ENCODE data around the gene AKAIN1.
A peak's percentile ranks its signal among the peaks of the same experiment; 100 is the strongest.

AKAIN1 gene

GRCh38 chr18:5197032-5197434 is at the start of gene AKAIN1:
Gene AKAIN1 (minus strand): TSS chr18:5197257. CDS start chr18:5197053, 204 bp downstream.
- DNase-seq, result peak; percentile 24

- no peak for DNase-seq
Measured at GRCh38 chr18:5244941-5245340, 47.9 kb upstream of the AKAIN1 start.

- no peak for DNase-seq
Measured at GRCh38 chr18:5239447-5239846, 42.4 kb upstream of the AKAIN1 start.

- peak; percentile 47 for DNase-seq
Measured at GRCh38 chr18:5238371-5238976, 41.4 kb upstream of the AKAIN1 start.

- peak; percentile 89 for DNase-seq
Measured at GRCh38 chr18:5237723-5238370, 40.8 kb upstream of the AKAIN1 start.

GRCh38 chr18:5237083-5237722 is 40.1 kb upstream of the AKAIN1 start:
- no peak for DNase-seq

- no peak for DNase-seq
Measured at GRCh38 chr18:5214583-5215351, 17.7 kb upstream of the AKAIN1 start.

- no peak for DNase-seq
Measured at GRCh38 chr18:5207471-5208150, 10.6 kb upstream of the AKAIN1 start.

GRCh38 chr18:5198311-5198710 is 1.3 kb upstream of the AKAIN1 start:
- DNase-seq, result no peak

GRCh38 chr18:5197461-5197860 is 404 bp upstream of the AKAIN1 start:
- no peak for DNase-seq

- no peak for DNase-seq
Measured at GRCh38 chr18:5196253-5197031, 615 bp downstream of the AKAIN1 start.

GRCh38 chr18:5195656-5196055 is 1.4 kb downstream of the AKAIN1 start:
- no peak for DNase-seq

GRCh38 chr18:5180254-5180653 is 16.8 kb downstream of the AKAIN1 start:
- DNase-seq, result no peak

GRCh38 chr18:5178519-5178918 is 18.5 kb downstream of the AKAIN1 start:
- no peak for DNase-seq

- DNase-seq, result no peak
Measured at GRCh38 chr18:5175378-5175777, 21.7 kb downstream of the AKAIN1 start.

GRCh38 chr18:5173646-5174045 is 23.4 kb downstream of the AKAIN1 start:
- DNase-seq, result no peak

- DNase-seq, result no peak
Measured at GRCh38 chr18:5173236-5173635, 23.8 kb downstream of the AKAIN1 start.

GRCh38 chr18:5167831-5168230 is 29.2 kb downstream of the AKAIN1 start:
- no peak for DNase-seq

GRCh38 chr18:5166606-5167280 is 30.3 kb downstream of the AKAIN1 start:
- no peak for DNase-seq

GRCh38 chr18:5164903-5165302 is 32.2 kb downstream of the AKAIN1 start:
- no peak for DNase-seq

GRCh38 chr18:5162111-5162510 is 34.9 kb downstream of the AKAIN1 start:
- DNase-seq, result no peak

GRCh38 chr18:5159080-5159479 is 38.0 kb downstream of the AKAIN1 start:
- no peak for DNase-seq

Measured in activated naive CD4-positive, alpha-beta T cell treated with anti-CD3 and anti-CD28 coated beads, Interleukin-2, amount 50 U/mL, for 16 hours (primary cell).